MM.1S (cell line): Measurements from ENCODE around the gene REX1BD.

Experiments
- DNase-seq: peaks from one replicate; pipeline ENCODE4 v3.0.0-alpha.2; 2015
- H2AFZ ChIP-seq: fragments of 300-600 bp; sonication (generic); 2 replicates; pipeline ENCODE4 v1.6.0; 2016; ENCODE audit warnings: antibody characterized with exemption, low read length
- H3F3A ChIP-seq: fragments of 300-600 bp; sonication (generic); 2 replicates; pipeline ENCODE4 v1.6.1; 2016; ENCODE audit warnings: mild to moderate bottlenecking, antibody characterized with exemption, low read length, moderate library complexity, mixed read lengths; ENCODE audit not compliant: insufficient read depth
- H3K27ac ChIP-seq: fragments of 300-600 bp; sonication (generic); 2 replicates; pipeline ENCODE4 v1.5.1; 2016; ENCODE audit warnings: mild to moderate bottlenecking, low read length
- H3K27me3 ChIP-seq: fragments of 300-600 bp; sonication (generic); replicated peaks from 2 replicates; pipeline ENCODE4 v1.6.0; 2016; ENCODE audit warnings: low read length; ENCODE audit not compliant: insufficient read depth
- H3K36me3 ChIP-seq: fragments of 300-600 bp; sonication (generic); replicated peaks from 2 replicates; pipeline ENCODE4 v1.6.1; 2016; ENCODE audit warnings: mild to moderate bottlenecking, low read length, mixed read lengths; ENCODE audit not compliant: insufficient read depth
- H3K4me1 ChIP-seq: fragments of 300-600 bp; sonication (generic); 2 replicates; pipeline ENCODE4 v1.6.1; 2016; ENCODE audit warnings: low read length, mixed read lengths
- H3K4me2 ChIP-seq: fragments of 300-600 bp; sonication (generic); 2 replicates; pipeline ENCODE4 v1.6.0; 2016; ENCODE audit warnings: low read depth, low read length
- H3K4me3 ChIP-seq: fragments of 300-600 bp; sonication (generic); 2 replicates; pipeline ENCODE4 v1.5.1; 2016; ENCODE audit warnings: low read length, mixed read lengths
- H3K79me2 ChIP-seq: fragments of 300-600 bp; sonication (generic); 2 replicates; pipeline ENCODE4 v1.6.1; 2016; ENCODE audit warnings: mixed run types, low read length, mixed read lengths
- H3K9ac ChIP-seq: fragments of 300-600 bp; sonication (generic); 2 replicates; pipeline ENCODE4 v1.6.1; 2016; ENCODE audit warnings: low read length, mixed read lengths
- H3K9me2 ChIP-seq: fragments of 300-600 bp; sonication (generic); replicated peaks from 2 replicates; pipeline ENCODE4 v1.6.1; 2016; ENCODE audit warnings: mild to moderate bottlenecking, low read length, mixed read lengths; ENCODE audit not compliant: insufficient read depth
- H3K9me3 ChIP-seq: fragments of 300-600 bp; sonication (generic); replicated peaks from 2 replicates; pipeline ENCODE4 v1.6.1; 2016; ENCODE audit warnings: mild to moderate bottlenecking, low read length, mixed read lengths; ENCODE audit not compliant: insufficient read depth
- H4K20me1 ChIP-seq: fragments of 300-600 bp; sonication (generic); 2 replicates; pipeline ENCODE4 v1.6.1; 2016; ENCODE audit warnings: mild to moderate bottlenecking, low read length, moderate library complexity, mixed read lengths; ENCODE audit not compliant: insufficient read depth
- EZH2 ChIP-seq: fragments of 300-600 bp; sonication (generic); optimal IDR thresholded peaks from 2 replicates; pipeline ENCODE3; 2017; ENCODE audit warnings: low read depth, mild to moderate bottlenecking, antibody characterized with exemption, low read length, mixed read lengths
- EZH2phosphoT487 ChIP-seq: fragments of 300-600 bp; sonication (generic); IDR thresholded peaks from 2 replicates; pipeline ENCODE4 v1.6.1; 2018; ENCODE audit warnings: antibody characterized with exemption, low read length
- TF ChIP-seq, protein P1 (sequence below): fragments of 300-600 bp; sonication (generic); IDR thresholded peaks from 2 replicates; pipeline ENCODE4 v1.5.1; 2016; ENCODE audit warnings: antibody characterized with exemption, low read length, mixed read lengths

The REX1BD gene

DNA sequence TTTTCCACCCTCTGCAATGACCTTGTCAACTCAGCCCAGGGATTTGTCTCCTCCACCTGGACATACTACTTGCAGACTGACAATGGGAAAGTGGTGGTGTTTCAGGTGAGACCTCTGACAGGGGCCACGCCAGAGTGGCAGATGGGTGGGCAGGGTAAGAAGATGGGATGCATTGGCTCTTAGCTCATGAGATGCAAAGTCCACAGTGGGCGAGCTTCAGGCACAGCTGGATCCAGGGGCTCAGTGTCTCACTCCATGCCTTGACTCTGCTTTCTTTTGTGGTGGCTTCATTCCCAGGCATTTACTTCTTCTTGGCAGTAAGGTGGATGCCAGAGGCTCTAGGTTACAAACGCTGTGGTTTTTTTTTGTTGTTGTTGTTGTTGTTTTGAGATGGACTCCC, 27.4 kb downstream of the REX1BD start:
- Histone ChIP-seq H3K27me3 (peaks cover 75% of the 10 kb centered on the region), H3K4me1 (no peaks in the 10 kb centered on the region), H4K20me1 (no peaks in the 10 kb centered on the region), H3K9me3 (no peaks in the 10 kb centered on the region), H3K79me2 (no peaks in the 10 kb centered on the region), H3K36me3 (no peaks in the 10 kb centered on the region), H3K4me3 (no peak overlapping the region), H3K9me2 (no peaks in the 10 kb centered on the region), H3K9ac (no peak overlapping the region), H2AFZ (no peak overlapping the region), H3K27ac (no peak overlapping the region), H3F3A (no peaks in the 10 kb centered on the region), H3K4me2 (no peak overlapping the region)
- TF ChIP-seq EZH2phosphoT487 (no peak), EZH2 (no peak)
- TF ChIP-seq, protein P1, sequence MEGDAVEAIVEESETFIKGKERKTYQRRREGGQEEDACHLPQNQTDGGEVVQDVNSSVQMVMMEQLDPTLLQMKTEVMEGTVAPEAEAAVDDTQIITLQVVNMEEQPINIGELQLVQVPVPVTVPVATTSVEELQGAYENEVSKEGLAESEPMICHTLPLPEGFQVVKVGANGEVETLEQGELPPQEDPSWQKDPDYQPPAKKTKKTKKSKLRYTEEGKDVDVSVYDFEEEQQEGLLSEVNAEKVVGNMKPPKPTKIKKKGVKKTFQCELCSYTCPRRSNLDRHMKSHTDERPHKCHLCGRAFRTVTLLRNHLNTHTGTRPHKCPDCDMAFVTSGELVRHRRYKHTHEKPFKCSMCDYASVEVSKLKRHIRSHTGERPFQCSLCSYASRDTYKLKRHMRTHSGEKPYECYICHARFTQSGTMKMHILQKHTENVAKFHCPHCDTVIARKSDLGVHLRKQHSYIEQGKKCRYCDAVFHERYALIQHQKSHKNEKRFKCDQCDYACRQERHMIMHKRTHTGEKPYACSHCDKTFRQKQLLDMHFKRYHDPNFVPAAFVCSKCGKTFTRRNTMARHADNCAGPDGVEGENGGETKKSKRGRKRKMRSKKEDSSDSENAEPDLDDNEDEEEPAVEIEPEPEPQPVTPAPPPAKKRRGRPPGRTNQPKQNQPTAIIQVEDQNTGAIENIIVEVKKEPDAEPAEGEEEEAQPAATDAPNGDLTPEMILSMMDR: no peak
- DNase-seq: no peak

DNA sequence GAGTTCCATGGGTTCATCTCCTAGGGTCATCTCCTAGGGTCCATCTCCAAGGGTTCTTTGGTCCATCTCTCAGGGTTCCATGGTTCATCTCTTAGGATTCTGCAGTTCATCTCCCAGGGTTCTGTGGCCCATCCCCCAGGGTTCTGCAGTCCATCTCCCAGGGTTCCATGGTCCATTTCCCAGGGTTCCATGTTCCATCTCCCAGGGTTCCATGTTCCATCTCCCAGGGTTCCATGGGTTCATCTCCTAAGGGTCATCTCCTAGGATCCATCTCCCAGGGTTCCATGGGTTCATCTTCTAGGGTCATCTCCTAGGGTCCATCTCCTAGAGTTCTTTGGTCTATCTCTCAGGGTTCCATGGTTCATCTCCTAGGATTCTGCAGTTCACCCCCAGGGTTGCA, 29.0 kb downstream of the REX1BD start:
- Histone ChIP-seq H3K4me2 (no peak overlapping the region), H3K9ac (no peak overlapping the region), H2AFZ (no peak overlapping the region), H4K20me1 (no peaks in the 10 kb centered on the region), H3K4me1 (no peaks in the 10 kb centered on the region), H3F3A (no peaks in the 10 kb centered on the region), H3K4me3 (no peak overlapping the region), H3K9me2 (no peaks in the 10 kb centered on the region), H3K36me3 (no peaks in the 10 kb centered on the region), H3K79me2 (no peaks in the 10 kb centered on the region), H3K27ac (no peak overlapping the region), H3K27me3 (peaks cover 61% of the 10 kb centered on the region), H3K9me3 (no peaks in the 10 kb centered on the region)
- TF ChIP-seq, protein P1: no peak
- TF ChIP-seq EZH2 (no peak), EZH2phosphoT487 (no peak)
- no peak for DNase-seq

DNA sequence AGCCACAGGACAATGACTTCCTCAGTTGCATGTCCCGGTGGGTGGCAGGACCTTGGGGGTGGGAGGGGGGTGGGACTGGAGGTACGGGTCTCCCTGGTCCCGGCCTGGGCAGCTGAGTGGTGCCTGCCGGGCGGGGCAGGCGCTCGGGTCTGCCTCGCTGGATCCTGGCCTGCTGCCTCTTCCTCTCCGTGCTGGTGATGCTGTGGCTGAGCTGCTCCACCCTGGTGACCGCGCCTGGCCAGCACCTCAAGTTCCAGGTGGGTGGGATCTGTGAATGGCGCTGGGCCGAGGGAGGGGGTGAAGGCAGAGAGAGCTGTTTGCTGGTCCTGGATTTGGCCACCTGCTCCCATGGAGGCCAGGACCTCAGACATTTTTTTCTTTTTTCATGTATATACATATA, 29.6 kb downstream of the REX1BD start:
- Histone ChIP-seq H3K9ac (no peak overlapping the region), H4K20me1 (no peaks in the 10 kb centered on the region), H3K27me3 (peaks cover 54% of the 10 kb centered on the region), H2AFZ (no peak overlapping the region), H3K4me1 (no peaks in the 10 kb centered on the region), H3K4me3 (no peak overlapping the region), H3K9me2 (no peaks in the 10 kb centered on the region), H3K4me2 (no peak overlapping the region), H3F3A (no peaks in the 10 kb centered on the region), H3K9me3 (no peaks in the 10 kb centered on the region), H3K36me3 (no peaks in the 10 kb centered on the region), H3K27ac (no peak overlapping the region), H3K79me2 (no peaks in the 10 kb centered on the region)
- DNase-seq: no peak
- TF ChIP-seq EZH2 (no peak), EZH2phosphoT487 (no peak)
- TF ChIP-seq, protein P1: no peak
